ENCODE results near the gene DDX25.
A peak's percentile ranks its signal among the peaks of the same experiment; 100 is the strongest.
"Not testable (repeated sequence)": the region's sequence is repeated elsewhere in the genome, so short reads cannot be mapped to it uniquely, and the experiment has no call there.

DDX25 gene

GRCh38 chr11:125910226-125910849 is 6.0 kb downstream of the DDX25 start:
- Histone ChIP-seq H3F3A (ENCODE audit: control insufficient read depth, insufficient read depth) (no peaks in the 10 kb centered on the region), H4K20me1 (ENCODE audit: control insufficient read depth, insufficient read depth, low read depth, low read length) (no peaks in the 10 kb centered on the region), H3K36me3 (ENCODE audit: control insufficient read depth, low read length) (no peaks in the 10 kb centered on the region), H3K4me1 (ENCODE audit: control insufficient read depth, low read length) (no peaks in the 10 kb centered on the region), H3K4me3 (ENCODE audit: low read length) (no peak overlapping the region), H3K27ac (ENCODE audit: low read depth, low read length) (no peak overlapping the region), H3K79me2 (ENCODE audit: control insufficient read depth, low read length) (no peaks in the 10 kb centered on the region), H3K9me2 (replicated peaks; ENCODE audit: control insufficient read depth, low read length) (no peaks in the 10 kb centered on the region), H3K27me3 (ENCODE audit: control insufficient read depth, low read length) (peaks cover 12% of the 10 kb centered on the region), H3K9me3 (ENCODE audit: control insufficient read depth, insufficient read depth, low read length) (no peaks in the 10 kb centered on the region), H3K4me2 (ENCODE audit: low read length) (no peak overlapping the region)
- TF ChIP-seq CTCF (IDR thresholded peaks at IDR 0.05; ENCODE audit: low read depth, low read length, poor library complexity, severe bottlenecking): no peak
- TF ChIP-seq EZH2phosphoT487 (IDR thresholded peaks at IDR 0.05; ENCODE audit: borderline replicate concordance, low read length): no peak

DNA sequence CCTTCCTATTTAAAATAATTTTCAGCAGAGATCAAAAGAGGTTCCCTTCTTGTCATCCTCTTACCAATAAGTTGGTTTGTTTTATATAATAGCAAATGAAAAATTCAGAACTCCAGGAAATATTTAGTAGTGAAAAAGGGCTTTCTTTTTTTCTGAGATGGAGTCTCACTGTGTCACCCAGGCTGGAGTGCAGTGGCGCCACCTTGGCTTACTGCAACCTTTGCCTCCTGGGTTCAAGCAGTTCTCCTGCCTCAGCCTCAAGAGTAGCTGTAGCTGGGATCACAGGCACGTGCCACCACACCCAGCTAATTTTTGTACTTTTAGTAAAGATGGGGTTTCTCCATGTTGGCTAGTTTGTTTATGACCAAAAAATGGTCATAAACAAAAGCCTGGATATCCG is 10.3 kb downstream of the DDX25 start:
- not testable (repeated sequence) for H3K27ac ChIP-seq (ENCODE audit: low read depth, low read length); H3K4me2 ChIP-seq (ENCODE audit: low read length); H3K4me3 ChIP-seq (ENCODE audit: low read length); H3K9me3 ChIP-seq (ENCODE audit: control insufficient read depth, insufficient read depth, low read length); H4K20me1 ChIP-seq (ENCODE audit: control insufficient read depth, insufficient read depth, low read depth, low read length); H3K79me2 ChIP-seq (ENCODE audit: control insufficient read depth, low read length); H3K36me3 ChIP-seq (ENCODE audit: control insufficient read depth, low read length); H3K4me1 ChIP-seq (ENCODE audit: control insufficient read depth, low read length); H3K9me2 ChIP-seq (replicated peaks; ENCODE audit: control insufficient read depth, low read length); H3F3A ChIP-seq (ENCODE audit: control insufficient read depth, insufficient read depth)
- peak; percentile 17 for TF ChIP-seq CTCF (IDR thresholded peaks at IDR 0.05; ENCODE audit: low read depth, low read length, poor library complexity, severe bottlenecking)
- H3K27me3 ChIP-seq (ENCODE audit: control insufficient read depth, low read length): peaks cover 25% of the 10 kb centered on the region

DNA sequence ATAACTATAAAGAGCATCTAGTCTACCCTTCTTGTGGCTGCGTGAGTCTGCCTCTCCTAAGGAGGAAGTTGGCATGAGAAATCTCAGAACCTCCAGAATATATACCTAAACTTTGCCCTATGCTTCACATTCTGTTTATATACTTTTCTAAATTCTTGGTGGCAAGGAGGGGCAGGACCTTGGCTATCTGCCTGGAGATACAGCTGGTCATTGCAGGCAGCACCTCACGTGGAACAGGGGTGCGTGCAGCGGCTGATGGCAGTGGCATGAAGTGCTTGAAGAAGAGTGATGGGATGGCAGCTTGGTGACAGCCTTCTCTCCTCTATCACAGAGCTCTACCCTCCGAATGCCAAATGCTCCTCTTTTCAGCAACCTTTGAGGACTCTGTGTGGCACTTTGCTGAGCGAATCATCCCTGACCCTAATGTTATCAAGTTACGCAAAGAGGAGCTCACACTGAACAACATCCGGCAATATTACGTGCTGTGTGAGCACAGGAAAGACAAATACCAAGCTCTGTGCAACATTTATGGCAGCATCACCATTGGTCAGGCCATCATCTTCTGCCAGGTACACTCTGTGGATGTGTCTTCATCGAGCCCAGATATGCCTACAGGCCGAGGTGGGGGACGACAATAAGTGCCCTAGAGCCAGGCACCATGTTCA is 12.5 kb downstream of the DDX25 start:
- Histone ChIP-seq H3K4me3 (ENCODE audit: low read length) (no peak overlapping the region), H3K9me2 (replicated peaks; ENCODE audit: control insufficient read depth, low read length) (no peaks in the 10 kb centered on the region), H3K4me2 (ENCODE audit: low read length) (no peak overlapping the region), H3K79me2 (ENCODE audit: control insufficient read depth, low read length) (no peaks in the 10 kb centered on the region), H3K4me1 (ENCODE audit: control insufficient read depth, low read length) (no peaks in the 10 kb centered on the region), H4K20me1 (ENCODE audit: control insufficient read depth, insufficient read depth, low read depth, low read length) (no peaks in the 10 kb centered on the region), H3K9me3 (ENCODE audit: control insufficient read depth, insufficient read depth, low read length) (no peaks in the 10 kb centered on the region), H3K27me3 (ENCODE audit: control insufficient read depth, low read length) (peaks cover 18% of the 10 kb centered on the region), H3K27ac (ENCODE audit: low read depth, low read length) (no peak overlapping the region), H3F3A (ENCODE audit: control insufficient read depth, insufficient read depth) (no peaks in the 10 kb centered on the region), H3K36me3 (ENCODE audit: control insufficient read depth, low read length) (no peaks in the 10 kb centered on the region)
- no peak for TF ChIP-seq CTCF (IDR thresholded peaks at IDR 0.05; ENCODE audit: low read depth, low read length, poor library complexity, severe bottlenecking)
- no peak for TF ChIP-seq EZH2phosphoT487 (IDR thresholded peaks at IDR 0.05; ENCODE audit: borderline replicate concordance, low read length)
